Activated T-cell treated with anti-CD3 and anti-CD28 coated beads for 1 hour (primary cell): ENCODE data around the gene SPINK7.

ENCODE experiments used
- DNase-seq: peaks from one replicate; pipeline ENCODE4 v3.0.0-alpha.2; 2020; ENCODE audit warnings: low read depth

Gene SPINK7

DNA sequence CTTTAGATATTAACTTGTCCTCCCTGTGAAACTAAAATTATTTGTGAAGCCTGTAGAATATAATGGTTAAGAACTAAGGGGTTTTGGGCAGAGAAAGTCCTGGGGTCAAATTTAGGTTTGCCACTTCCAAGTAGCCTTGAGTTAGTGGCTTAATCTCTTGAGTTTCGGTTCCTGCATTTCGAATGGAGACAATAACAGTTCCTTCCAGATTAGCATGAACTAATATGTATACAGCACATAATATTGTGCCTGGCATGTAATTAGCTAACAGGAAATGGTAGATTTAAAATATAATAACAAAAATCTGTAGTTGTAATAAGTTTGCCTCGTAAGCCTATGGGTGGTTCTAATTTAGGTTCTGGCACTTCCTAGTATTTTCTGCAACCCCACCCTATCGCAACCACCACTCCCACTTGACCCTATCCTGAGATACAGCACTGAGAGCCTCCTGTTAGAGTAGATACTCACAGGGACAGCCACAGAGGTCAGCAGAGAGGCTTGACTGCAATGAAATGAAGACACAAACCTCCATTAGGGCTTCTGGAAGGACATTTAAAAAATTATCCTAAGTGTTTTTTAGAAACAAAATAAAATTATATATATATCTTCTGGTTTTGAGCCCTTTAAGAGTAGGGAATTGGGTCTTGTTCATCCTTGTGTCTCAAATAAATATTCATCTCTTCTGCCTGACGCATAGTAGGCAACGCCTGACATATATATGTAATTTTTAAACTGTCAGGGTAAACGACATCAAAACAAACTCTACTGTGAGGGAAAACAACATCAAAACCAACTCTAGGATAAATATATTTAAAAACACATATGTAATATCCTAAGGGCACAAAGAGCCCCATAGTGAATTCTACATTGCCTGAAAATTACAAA, 31.6 kb downstream of the SPINK7 start:
- no peak for DNase-seq

DNA sequence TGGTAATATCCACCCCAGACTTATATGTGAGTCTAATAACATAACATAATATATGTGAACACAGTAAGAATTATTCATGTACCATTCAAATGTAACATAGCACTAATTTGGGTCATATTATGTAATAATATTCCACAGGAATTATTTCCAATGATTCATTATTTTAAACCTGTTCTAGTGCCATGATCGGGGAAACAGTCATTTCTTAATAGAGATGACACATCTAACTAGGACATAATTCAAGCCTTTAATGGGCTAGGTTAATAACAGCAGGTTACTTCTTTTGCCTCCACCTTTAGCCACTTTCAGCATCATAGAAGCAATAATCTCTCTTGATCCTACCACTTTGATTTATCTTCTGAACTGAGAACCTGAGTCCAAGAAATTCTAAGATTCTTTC, 35.5 kb downstream of the SPINK7 start:
- no peak for DNase-seq

DNA sequence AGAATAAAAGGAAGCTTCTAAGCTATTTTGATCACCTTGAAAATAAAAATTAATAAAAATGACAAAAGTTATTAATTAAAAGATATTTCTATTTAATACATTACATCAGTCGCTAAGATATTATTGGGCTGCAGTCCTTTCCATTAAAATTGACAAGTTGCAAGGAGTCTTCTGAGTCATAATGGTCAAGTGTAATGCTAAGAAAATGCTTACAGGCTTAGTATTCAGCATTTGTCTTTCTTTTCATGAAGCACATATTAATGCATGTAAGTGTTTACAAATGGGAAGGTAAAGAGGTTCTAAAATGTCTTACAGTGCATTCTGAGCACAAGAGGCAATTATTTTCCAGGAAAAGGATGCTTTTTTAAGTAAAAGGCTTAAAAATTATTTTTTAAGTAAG, 40.5 kb downstream of the SPINK7 start:
- no peak for DNase-seq

DNA sequence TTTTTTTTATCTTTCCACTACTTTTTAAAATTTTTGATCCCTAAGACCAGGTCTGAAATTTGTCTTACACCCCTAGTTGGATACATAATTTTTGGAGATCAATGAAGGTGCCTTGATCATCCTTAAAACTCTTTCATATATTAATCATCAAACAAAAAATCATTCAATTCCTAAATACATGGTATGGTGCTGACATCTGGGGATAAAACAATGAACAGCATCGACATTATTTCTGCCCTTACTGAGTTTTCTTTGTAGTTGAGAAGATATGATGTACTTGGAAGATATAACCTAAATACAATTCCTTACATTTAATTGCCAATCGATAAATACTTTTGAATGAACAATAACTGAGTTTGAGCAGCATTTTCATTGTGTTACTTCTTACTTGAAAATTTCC, 41.4 kb downstream of the SPINK7 start:
- DNase-seq: no peak

DNA sequence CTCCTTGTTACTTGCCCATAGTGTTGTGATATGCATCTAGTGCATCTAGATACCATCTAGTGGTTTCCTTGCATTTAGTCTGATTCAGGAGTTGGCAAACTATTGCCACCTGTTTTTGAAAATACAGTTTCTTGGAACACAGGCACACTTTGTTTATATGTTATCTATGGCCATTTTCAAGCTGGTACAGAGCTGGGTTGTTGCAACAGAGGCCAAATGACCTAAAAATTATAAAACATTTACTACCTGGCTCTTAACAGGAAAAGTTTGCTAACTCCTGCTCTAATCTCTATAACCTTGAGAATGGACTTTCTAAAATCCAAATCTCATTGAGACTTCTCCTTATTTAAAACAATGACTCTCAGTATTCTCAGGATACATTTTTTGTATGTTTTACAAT, 52.1 kb downstream of the SPINK7 start:
- DNase-seq: no peak
